Adipocyte (in vitro differentiated cells): Measurements from ENCODE around the gene LPGAT1.
A peak's percentile ranks its signal among the peaks of the same experiment; 100 is the strongest.

Experiments used
- DNase-seq: peaks from one replicate; pipeline ENCODE4 v3.0.0-alpha.2; 2015; ENCODE audit warnings: low read depth
- H3K27me3 ChIP-seq: replicated peaks from 2 replicates; pipeline ENCODE4 v1.7.0; 2013; ENCODE audit warnings: mild to moderate bottlenecking, low read length, moderate library complexity; ENCODE audit not compliant: control insufficient read depth, insufficient read depth
- H3K36me3 ChIP-seq: 2 replicates; pipeline ENCODE4 v1.7.0; 2013; ENCODE audit warnings: low read length, mild to moderate bottlenecking, moderate library complexity; ENCODE audit not compliant: control insufficient read depth, insufficient read depth, severe bottlenecking
- H3K4me1 ChIP-seq: 2 replicates; pipeline ENCODE4 v1.7.0; 2013; ENCODE audit warnings: mild to moderate bottlenecking, low read length, moderate library complexity; ENCODE audit not compliant: control insufficient read depth, insufficient read depth
- H3K4me3 ChIP-seq: 2 replicates; pipeline ENCODE4 v1.7.0; 2013; ENCODE audit warnings: mild to moderate bottlenecking, low read length, moderate library complexity
- H3K9ac ChIP-seq: 2 replicates; pipeline ENCODE4 v1.7.0; 2013; ENCODE audit warnings: mild to moderate bottlenecking, low read length, moderate library complexity
- H3K9me3 ChIP-seq: 2 replicates; pipeline ENCODE4 v1.7.0; 2013; ENCODE audit warnings: mild to moderate bottlenecking, low read length, moderate library complexity; ENCODE audit not compliant: control insufficient read depth

The LPGAT1 gene

GRCh38 chr1:211827051-211827450 is 3.5 kb downstream of the LPGAT1 start:
- no peak for DNase-seq
- peaks cover 4% of the 10 kb centered on the region for H3K36me3 ChIP-seq
- H3K9me3 ChIP-seq, result no peaks in the 10 kb centered on the region
- H3K4me3 ChIP-seq, result no peak overlapping the region
- H3K27me3 ChIP-seq, result no peaks in the 10 kb centered on the region
- peaks cover 11% of the 10 kb centered on the region for H3K4me1 ChIP-seq
- H3K9ac ChIP-seq, result no peak overlapping the region

- no peak overlapping the region for H3K4me3 ChIP-seq
- H3K9ac ChIP-seq, result no peak overlapping the region
- H3K27me3 ChIP-seq, result no peaks in the 10 kb centered on the region
- no peaks in the 10 kb centered on the region for H3K9me3 ChIP-seq
- H3K4me1 ChIP-seq, result peaks cover 14% of the 10 kb centered on the region
- peaks cover 7% of the 10 kb centered on the region for H3K36me3 ChIP-seq
- peak; percentile 68 for DNase-seq
Measured at GRCh38 chr1:211825980-211826379, 4.6 kb downstream of the LPGAT1 start.

GRCh38 chr1:211822677-211823407 is 7.7 kb downstream of the LPGAT1 start:
- no peak for DNase-seq
- Histone ChIP-seq H3K9me3 (no peaks in the 10 kb centered on the region), H3K4me3 (no peak overlapping the region), H3K27me3 (no peaks in the 10 kb centered on the region), H3K36me3 (peaks cover 16% of the 10 kb centered on the region), H3K9ac (no peak overlapping the region), H3K4me1 (peaks cover 7% of the 10 kb centered on the region)

- Histone ChIP-seq H3K36me3 (peaks cover 8% of the 10 kb centered on the region), H3K4me3 (no peak overlapping the region), H3K4me1 (peaks cover 31% of the 10 kb centered on the region), H3K9ac (no peak overlapping the region), H3K27me3 (no peaks in the 10 kb centered on the region), H3K9me3 (no peaks in the 10 kb centered on the region)
- DNase-seq, result peak; percentile 7
Measured at GRCh38 chr1:211816586-211816985, 14.0 kb downstream of the LPGAT1 start.

- no peak for DNase-seq
- H3K36me3 ChIP-seq, result peaks cover 8% of the 10 kb centered on the region
- no peak overlapping the region for H3K4me3 ChIP-seq
- H3K9ac ChIP-seq, result no peak overlapping the region
- H3K9me3 ChIP-seq, result no peaks in the 10 kb centered on the region
- H3K4me1 ChIP-seq, result peaks cover 28% of the 10 kb centered on the region
- H3K27me3 ChIP-seq, result no peaks in the 10 kb centered on the region
Measured at GRCh38 chr1:211814313-211814712, 16.2 kb downstream of the LPGAT1 start.

- H3K4me1 ChIP-seq, result peaks cover 28% of the 10 kb centered on the region
- no peaks in the 10 kb centered on the region for H3K9me3 ChIP-seq
- H3K4me3 ChIP-seq, result no peak overlapping the region
- peaks cover 3% of the 10 kb centered on the region for H3K36me3 ChIP-seq
- DNase-seq, result peak; percentile 70
- no peaks in the 10 kb centered on the region for H3K27me3 ChIP-seq
- no peak overlapping the region for H3K9ac ChIP-seq
Measured at GRCh38 chr1:211813590-211813989, 17.0 kb downstream of the LPGAT1 start.

GRCh38 chr1:211812584-211812983 is 18.0 kb downstream of the LPGAT1 start:
- no peaks in the 10 kb centered on the region for H3K9me3 ChIP-seq
- no peaks in the 10 kb centered on the region for H3K27me3 ChIP-seq
- peaks cover 28% of the 10 kb centered on the region for H3K4me1 ChIP-seq
- H3K36me3 ChIP-seq, result peaks cover 3% of the 10 kb centered on the region
- no peak overlapping the region for H3K9ac ChIP-seq
- H3K4me3 ChIP-seq, result no peak overlapping the region
- no peak for DNase-seq

GRCh38 chr1:211811848-211812247 is 18.7 kb downstream of the LPGAT1 start:
- H3K27me3 ChIP-seq, result no peaks in the 10 kb centered on the region
- H3K9me3 ChIP-seq, result no peaks in the 10 kb centered on the region
- peaks cover 3% of the 10 kb centered on the region for H3K36me3 ChIP-seq
- no peak for DNase-seq
- H3K9ac ChIP-seq, result no peak overlapping the region
- H3K4me1 ChIP-seq, result peaks cover 24% of the 10 kb centered on the region
- H3K4me3 ChIP-seq, result no peak overlapping the region

- Histone ChIP-seq H3K27me3 (no peaks in the 10 kb centered on the region), H3K4me3 (no peak overlapping the region), H3K36me3 (peaks cover 3% of the 10 kb centered on the region), H3K9me3 (no peaks in the 10 kb centered on the region), H3K4me1 (peaks cover 17% of the 10 kb centered on the region), H3K9ac (no peak overlapping the region)
- no peak for DNase-seq
Measured at GRCh38 chr1:211811126-211811525, 19.4 kb downstream of the LPGAT1 start.

- Histone ChIP-seq H3K4me3 (no peak overlapping the region), H3K36me3 (peaks cover 12% of the 10 kb centered on the region), H3K4me1 (peaks cover 6% of the 10 kb centered on the region), H3K9ac (no peak overlapping the region), H3K27me3 (no peaks in the 10 kb centered on the region), H3K9me3 (no peaks in the 10 kb centered on the region)
- no peak for DNase-seq
Measured at GRCh38 chr1:211808475-211808874, 22.1 kb downstream of the LPGAT1 start.

- no peak overlapping the region for H3K4me3 ChIP-seq
- no peaks in the 10 kb centered on the region for H3K27me3 ChIP-seq
- no peak for DNase-seq
- peaks cover 9% of the 10 kb centered on the region for H3K36me3 ChIP-seq
- H3K4me1 ChIP-seq, result no peaks in the 10 kb centered on the region
- no peak overlapping the region for H3K9ac ChIP-seq
- no peaks in the 10 kb centered on the region for H3K9me3 ChIP-seq
Measured at GRCh38 chr1:211804915-211805314, 25.6 kb downstream of the LPGAT1 start.
